ES-I3 (cell line): ENCODE results near the gene ADD2.
"Not testable (repeated sequence)": the region's sequence is repeated elsewhere in the genome, so short reads cannot be mapped to it uniquely, and the experiment has no call there.

ENCODE experiments used
- H3K36me3 ChIP-seq: 2 replicates; pipeline ENCODE4 v1.6.1; 2013; ENCODE audit warnings: mild to moderate bottlenecking, low read length, control low read depth, moderate library complexity; ENCODE audit not compliant: insufficient read depth
- H3K4me1 ChIP-seq: 2 replicates; pipeline ENCODE4 v1.6.1; 2013; ENCODE audit warnings: mild to moderate bottlenecking, control low read depth, low read length; ENCODE audit not compliant: insufficient read depth
- H3K9ac ChIP-seq: 2 replicates; pipeline ENCODE4 v1.6.1; 2013; ENCODE audit warnings: low read depth, mild to moderate bottlenecking, low read length, moderate library complexity
- H3K9me3 ChIP-seq: 2 replicates; pipeline ENCODE4 v1.6.1; 2013; ENCODE audit warnings: mild to moderate bottlenecking, low read length, moderate library complexity; ENCODE audit not compliant: control insufficient read depth, insufficient read depth

The ADD2 gene

DNA sequence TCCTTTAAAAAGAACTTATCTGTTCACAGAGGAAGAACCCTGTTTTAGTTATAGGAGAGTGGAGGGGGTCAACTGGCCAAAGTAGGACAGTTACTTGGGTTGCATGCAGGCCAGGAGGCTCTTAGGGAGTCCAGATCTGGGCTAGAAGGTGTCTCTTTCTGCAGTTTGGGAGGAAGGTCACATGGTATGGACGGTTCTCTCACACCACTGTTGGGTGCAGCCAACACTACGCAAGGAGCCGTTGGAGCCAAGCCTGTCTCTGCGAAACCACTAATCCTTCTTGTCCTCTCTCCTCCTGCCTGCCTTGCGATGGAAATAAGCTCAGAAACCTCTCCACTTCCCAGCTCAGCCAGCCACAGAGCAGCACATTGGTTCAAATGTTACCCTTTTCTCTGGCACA lies 108.4 kb downstream of the ADD2 start:
- Histone ChIP-seq H3K9me3 (no peaks in the 10 kb centered on the region), H3K9ac (no peak overlapping the region), H3K4me1 (peaks cover 4% of the 10 kb centered on the region; the same call in 1 of the 2 replicates), H3K36me3 (no peaks in the 10 kb centered on the region; the same call in 1 of the 2 replicates)

- Histone ChIP-seq H3K4me1 (peaks cover 4% of the 10 kb centered on the region; the same call in 1 of the 2 replicates), H3K36me3 (no peaks in the 10 kb centered on the region; the same call in 1 of the 2 replicates), H3K9me3 (no peaks in the 10 kb centered on the region), H3K9ac (no peak overlapping the region)
These were observed 109.5 kb downstream of the ADD2 start for GRCh38 chr2:70658476-70658875.

GRCh38 chr2:70657246-70657645 lies 110.8 kb downstream of the ADD2 start:
- no peak overlapping the region for H3K9ac ChIP-seq
- H3K9me3 ChIP-seq, result no peaks in the 10 kb centered on the region
- H3K4me1 ChIP-seq, result peaks cover 4% of the 10 kb centered on the region; the same call in 1 of the 2 replicates
- no peaks in the 10 kb centered on the region; the same call in 1 of the 2 replicates for H3K36me3 ChIP-seq

DNA sequence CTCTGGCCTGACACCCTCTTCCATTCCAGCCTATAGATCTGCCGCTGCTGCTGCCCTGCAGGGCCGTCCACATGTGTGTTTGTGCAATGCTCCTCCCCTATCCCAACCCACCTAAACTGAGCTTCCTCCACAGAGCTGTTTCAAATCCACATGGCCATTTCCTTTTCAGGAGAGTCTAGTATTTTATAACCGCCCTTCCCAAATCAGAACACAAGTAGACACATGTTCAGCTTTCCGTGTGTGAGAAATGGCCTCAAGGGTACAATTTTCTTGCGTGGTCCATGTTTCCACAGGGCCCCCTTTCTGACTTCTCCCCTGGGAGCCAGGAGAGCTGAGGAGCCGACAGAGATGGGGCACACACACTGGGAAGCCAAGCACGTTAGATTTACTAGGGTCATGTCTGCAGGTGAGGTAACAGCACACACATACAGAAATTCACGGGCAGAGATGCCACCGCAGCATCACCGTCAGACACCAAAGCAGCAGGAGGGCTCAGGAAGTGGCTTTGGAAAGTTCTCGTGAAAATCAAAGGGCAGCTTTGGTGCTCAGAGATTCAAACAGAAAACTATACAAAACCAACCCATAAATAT lies 111.5 kb downstream of the ADD2 start:
- peaks cover 4% of the 10 kb centered on the region; the same call in 1 of the 2 replicates for H3K4me1 ChIP-seq
- no peak overlapping the region for H3K9ac ChIP-seq
- H3K36me3 ChIP-seq, result no peaks in the 10 kb centered on the region
- H3K9me3 ChIP-seq, result no peaks in the 10 kb centered on the region

DNA sequence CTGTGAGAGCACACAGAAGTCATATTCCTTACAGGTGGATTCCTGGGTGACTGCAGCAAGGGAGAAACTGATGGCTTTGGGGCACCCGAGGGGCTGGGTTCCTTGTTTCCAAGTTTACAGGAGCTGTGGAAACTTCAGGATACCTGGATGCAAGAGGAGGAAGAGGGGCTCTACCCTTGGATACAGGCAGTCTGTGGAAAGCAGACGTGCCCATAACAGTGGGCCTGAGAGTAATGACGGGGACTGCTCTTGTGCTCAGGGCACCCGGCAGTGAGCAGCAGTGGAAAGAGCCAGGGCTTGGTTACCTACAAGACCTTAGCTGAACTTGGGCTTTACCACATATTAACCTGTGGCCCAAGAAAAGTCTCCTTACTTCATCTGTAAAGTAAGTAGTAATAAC lies 112.2 kb downstream of the ADD2 start:
- H3K36me3 ChIP-seq, result no peaks in the 10 kb centered on the region
- H3K9ac ChIP-seq, result no peak overlapping the region
- H3K4me1 ChIP-seq, result peaks cover 4% of the 10 kb centered on the region; the same call in 1 of the 2 replicates
- H3K9me3 ChIP-seq, result no peaks in the 10 kb centered on the region

DNA sequence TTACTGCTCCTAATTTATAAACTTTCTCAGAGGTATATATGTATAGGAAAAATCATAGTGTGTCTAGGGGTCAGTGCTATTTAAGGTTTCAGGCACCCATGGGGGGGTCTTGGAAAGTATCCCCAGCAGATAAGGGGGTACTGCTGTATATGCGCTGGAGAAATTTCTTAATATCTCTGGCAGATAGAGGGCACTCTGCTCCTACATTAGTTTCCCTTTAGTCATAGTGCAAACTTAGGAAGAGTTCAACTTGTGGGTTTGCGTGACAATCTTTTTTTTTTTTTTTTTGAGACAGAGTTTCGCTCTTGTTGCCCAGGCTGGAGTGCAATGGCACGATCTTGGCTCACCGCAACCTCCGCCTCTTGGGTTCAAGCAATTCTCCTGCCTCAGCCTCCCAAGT lies 112.8 kb downstream of the ADD2 start:
- not testable (repeated sequence) for H3K9ac ChIP-seq, H3K4me1 ChIP-seq, H3K9me3 ChIP-seq, H3K36me3 ChIP-seq

DNA sequence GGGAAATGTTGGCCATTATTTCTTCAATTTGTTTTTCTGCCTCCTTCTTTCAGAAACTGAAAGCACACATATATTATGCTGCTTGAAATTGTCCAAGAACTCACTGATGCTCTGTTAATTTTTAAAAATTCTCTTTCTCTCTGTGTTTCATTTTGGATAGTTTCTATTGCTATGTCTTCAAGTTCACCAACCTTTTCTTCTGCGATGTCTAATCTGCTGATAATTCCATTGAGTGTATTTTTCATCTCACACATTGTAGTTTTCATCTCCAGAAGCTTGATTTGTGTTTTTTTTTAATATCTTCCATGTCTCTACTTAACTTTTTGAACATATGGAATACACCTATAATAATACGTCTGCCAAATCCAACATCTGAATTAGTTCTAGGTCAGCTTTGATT lies 116.3 kb downstream of the ADD2 start:
- H3K9ac ChIP-seq, result no peak overlapping the region
- H3K9me3 ChIP-seq, result no peaks in the 10 kb centered on the region
- H3K4me1 ChIP-seq, result no peaks in the 10 kb centered on the region
- no peaks in the 10 kb centered on the region for H3K36me3 ChIP-seq

DNA sequence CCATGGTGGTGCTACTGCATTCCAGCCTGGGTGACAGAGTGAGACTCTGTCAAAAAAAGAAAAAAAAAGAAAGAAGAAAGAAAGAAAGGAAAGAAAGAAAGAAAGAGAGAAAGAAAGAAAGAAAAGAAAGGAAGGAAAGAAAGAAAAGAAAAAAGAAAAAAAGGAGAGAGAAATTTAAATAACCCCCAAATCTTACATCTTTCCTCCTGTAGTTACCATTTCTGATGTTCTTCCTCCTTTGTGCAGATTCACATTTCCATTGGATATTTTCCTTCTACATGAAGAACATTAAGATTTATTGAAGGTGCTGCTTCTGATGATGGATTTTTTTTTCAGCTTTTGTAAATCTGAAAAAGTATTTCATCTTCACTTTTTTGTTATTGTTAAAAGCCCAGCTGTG lies 117.0 kb downstream of the ADD2 start:
- Histone ChIP-seq H3K9ac (no peak overlapping the region), H3K9me3 (no peaks in the 10 kb centered on the region), H3K36me3 (no peaks in the 10 kb centered on the region), H3K4me1 (no peaks in the 10 kb centered on the region)

DNA sequence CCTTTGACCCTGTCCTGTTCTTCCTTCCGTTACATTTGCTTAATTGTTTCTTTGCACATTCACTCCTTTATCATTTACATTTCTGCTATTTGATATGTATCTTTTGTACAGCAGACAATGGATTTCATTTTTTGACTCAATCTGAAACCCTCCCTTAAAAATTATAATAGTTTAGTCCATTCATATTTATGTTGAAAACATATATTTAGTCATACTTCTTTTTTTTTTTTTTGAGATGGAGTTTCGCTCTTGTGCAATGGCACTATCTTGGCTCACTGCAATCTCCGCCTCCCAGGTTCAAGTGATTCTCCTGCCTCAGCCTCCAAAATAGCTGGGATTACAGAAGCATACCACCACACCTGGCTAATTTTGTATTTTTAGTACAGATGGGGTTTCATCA lies 119.0 kb downstream of the ADD2 start:
- no peaks in the 10 kb centered on the region for H3K36me3 ChIP-seq

DNA sequence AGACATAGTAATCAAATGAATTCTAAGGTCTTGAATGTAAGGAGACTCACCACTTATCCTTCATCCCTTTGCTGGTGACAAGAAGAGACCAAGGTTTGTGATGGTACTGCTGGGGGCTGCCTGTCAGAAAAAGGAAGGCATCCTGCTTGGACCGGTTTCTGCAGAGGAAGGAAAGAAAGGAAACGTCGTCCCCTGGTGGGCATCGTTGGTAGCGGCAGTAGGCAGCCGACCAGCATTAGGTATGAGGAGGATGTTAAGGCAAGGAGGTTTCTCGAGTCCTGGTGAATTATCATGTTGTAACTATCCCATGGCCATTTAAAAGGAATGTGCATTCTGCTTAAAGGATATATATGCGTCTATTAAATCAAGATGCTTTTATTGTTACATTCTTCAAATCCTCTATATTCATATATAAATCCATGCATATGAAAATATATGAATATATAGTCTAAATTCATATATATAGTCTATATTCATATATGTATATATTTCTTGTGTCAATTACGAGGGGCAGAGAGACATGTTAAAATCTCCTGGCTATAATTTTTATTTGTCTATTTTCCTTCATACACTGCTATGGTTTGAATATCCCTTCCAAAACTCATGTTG lies 120.0 kb downstream of the ADD2 start:
- H3K9me3 ChIP-seq, result no peaks in the 10 kb centered on the region
- no peaks in the 10 kb centered on the region for H3K4me1 ChIP-seq

More for the DNA sequence above, 119.0 kb downstream of the ADD2 start:
- H3K9me3 ChIP-seq, result no peaks in the 10 kb centered on the region
- H3K9ac ChIP-seq, result no peak overlapping the region
- H3K4me1 ChIP-seq, result no peaks in the 10 kb centered on the region

GRCh38 chr2:70646420-70646818 lies 121.6 kb downstream of the ADD2 start:
- H3K36me3 ChIP-seq, result no peaks in the 10 kb centered on the region
- no peak overlapping the region for H3K9ac ChIP-seq
- no peaks in the 10 kb centered on the region for H3K9me3 ChIP-seq
- no peaks in the 10 kb centered on the region for H3K4me1 ChIP-seq

More for the DNA sequence above, 120.0 kb downstream of the ADD2 start:
- Histone ChIP-seq H3K36me3 (no peaks in the 10 kb centered on the region), H3K9ac (no peak overlapping the region)

DNA sequence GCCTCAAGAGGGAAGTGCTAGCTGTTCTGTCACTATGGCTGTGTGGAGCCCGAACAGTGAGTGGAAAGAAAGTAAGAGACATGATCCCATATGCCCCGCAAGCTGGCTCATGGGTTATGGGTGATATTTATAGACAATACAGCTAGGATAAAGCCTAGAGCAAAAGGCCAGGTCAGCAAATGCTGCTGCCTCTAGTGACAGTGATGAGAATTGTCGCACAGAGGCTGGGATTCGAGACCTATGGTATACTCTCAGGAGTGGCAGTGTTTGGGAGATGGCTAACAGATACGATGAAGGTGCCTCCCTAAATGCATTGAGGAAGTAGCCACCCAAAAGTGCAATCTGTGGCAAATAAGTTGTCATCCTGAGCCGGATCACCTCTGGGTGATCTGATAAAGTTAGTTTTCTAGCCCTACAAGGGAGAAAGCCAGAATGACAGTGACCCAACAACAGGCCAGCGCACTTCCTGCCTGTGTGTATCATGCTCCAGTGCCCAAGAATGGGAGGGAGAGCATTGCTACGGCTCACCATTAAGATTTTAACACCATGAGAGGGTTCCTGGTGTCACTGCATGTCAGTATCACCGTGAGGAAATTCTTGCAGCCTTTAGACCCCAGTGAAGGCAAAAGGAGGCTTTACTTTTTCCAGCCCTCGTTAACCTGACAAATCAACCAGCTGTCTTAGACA lies 122.1 kb downstream of the ADD2 start:
- H3K9me3 ChIP-seq, result no peaks in the 10 kb centered on the region
- H3K9ac ChIP-seq, result no peak overlapping the region
- H3K4me1 ChIP-seq, result no peaks in the 10 kb centered on the region
- H3K36me3 ChIP-seq, result no peaks in the 10 kb centered on the region

- Histone ChIP-seq H3K9ac (no peak overlapping the region), H3K9me3 (no peaks in the 10 kb centered on the region), H3K36me3 (no peaks in the 10 kb centered on the region), H3K4me1 (no peaks in the 10 kb centered on the region)
These were observed 124.3 kb downstream of the ADD2 start for GRCh38 chr2:70643715-70644114.

DNA sequence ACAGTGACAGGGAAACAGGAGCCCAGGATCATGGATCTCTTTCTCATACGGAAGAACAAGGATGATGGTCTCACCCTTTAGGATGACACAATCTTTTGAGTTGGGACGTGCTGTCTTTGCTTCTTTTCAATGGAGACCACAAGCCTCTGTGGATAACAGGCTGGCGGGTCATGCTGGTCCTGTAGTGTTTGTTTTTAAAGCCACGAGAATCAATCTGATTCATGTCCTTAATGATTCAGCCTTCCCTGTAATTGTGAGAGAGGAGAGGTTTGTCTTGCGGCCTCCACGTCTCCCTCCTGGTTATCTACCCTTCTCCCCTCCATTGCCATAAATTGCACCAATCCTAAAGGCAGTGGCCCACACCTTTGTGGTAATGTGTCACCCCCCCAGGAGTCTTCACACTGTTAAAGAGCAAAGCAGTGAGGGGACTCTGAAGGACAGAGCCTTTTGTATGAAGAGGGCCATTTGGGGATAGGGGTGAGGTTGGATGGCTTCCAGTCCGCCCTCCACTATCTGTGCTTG lies 126.7 kb downstream of the ADD2 start:
- no peaks in the 10 kb centered on the region for H3K36me3 ChIP-seq

More for the DNA sequence above, 126.7 kb downstream of the ADD2 start:
- H3K9ac ChIP-seq, result no peak overlapping the region
- no peaks in the 10 kb centered on the region for H3K9me3 ChIP-seq
- H3K4me1 ChIP-seq, result no peaks in the 10 kb centered on the region
